T-helper 2 cell (primary cell): Measurements from ENCODE around the gene ZBTB7A.

Source experiments
- DNase-seq, 5 experiments: peaks; one replicate each; pipeline versions ENCODE4 v3.0.0 to v3.0.0-alpha.2; 2012 to 2022

ZBTB7A gene

DNA sequence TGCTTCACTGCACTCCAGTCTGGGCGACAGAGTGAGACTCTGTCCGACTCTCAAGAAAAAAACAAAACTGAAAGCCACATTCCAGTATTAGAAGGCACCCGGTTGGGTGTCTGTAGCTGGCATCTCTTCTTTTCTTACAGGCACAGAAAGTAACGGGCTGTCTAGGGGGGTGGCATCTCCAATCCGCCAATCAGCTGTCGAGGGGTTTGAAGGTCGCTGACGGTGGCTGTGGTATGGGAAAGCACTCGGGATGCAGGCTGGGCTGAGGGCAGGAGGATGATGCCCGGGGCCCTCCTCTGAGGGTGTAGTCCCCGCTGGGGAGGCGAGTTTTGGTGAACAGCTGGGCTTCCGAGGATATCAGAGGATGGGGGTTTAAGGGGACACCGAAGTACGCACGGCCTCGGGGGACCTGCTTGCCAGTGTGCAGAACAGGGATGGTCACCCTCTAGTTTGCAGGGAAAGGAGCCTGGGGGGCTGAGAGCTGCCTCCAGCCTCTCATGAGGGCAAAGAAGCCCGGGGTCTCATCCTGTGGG lies 27.0 kb upstream of the ZBTB7A start:
- no peak for DNase-seq

- DNase-seq, result no peak
Observed at GRCh38 chr19:4090356-4091220, 23.9 kb upstream of the ZBTB7A start.

- DNase-seq, result no peak
Observed at GRCh38 chr19:4089946-4090345, 23.2 kb upstream of the ZBTB7A start.

DNA sequence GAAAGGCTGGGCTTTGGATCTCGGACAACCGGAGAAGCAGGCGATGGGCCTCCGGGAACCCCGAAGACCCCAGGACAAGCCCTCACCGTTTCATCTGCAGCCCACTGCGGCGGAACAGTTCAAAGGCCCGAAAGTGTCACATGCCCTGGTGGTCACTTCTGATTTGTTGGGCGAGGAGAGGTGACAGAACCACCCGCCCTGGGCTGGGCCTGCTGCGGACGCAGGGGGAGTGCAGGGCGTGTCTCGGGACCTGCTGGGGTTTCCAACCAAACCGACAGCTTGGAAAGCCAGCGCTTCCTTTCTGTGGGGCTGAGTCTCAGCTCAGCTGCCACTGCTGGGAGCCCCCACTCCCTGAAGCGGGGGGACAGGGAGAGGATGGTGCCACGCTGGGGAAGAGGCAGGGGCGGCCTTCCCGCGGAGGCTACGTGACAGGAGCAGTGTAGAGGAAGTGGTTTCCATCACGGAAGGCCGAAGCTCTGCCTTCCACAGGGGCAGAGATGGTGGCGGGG lies 22.8 kb upstream of the ZBTB7A start:
- peak in 3 of 5 experiments; percentile 35 to 78 (median 70) for DNase-seq

DNA sequence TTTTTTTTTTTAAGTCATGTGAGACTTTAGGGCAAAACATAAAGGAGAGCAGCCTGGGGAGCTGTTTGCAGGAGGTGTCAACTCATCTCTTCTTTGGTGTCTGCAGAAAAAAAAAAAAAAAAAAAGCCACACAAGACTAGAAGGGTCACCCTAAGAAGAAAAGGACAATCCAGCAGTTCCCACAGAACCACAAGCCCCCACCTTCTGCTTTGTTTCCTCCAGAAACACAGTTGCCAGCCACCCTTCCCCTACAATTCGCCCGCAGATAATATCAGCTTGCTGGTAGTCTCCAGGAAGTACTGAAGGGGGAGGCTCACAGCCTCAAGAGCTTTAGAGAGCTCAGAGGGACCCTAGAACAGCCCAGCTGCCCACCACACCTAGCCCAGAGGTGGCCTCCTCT lies 22.3 kb upstream of the ZBTB7A start:
- peak in 3 of 5 experiments; percentile 49 to 94 (median 85) for DNase-seq

- DNase-seq, result no peak
Observed at GRCh38 chr19:4087787-4088679, 21.3 kb upstream of the ZBTB7A start.

DNA sequence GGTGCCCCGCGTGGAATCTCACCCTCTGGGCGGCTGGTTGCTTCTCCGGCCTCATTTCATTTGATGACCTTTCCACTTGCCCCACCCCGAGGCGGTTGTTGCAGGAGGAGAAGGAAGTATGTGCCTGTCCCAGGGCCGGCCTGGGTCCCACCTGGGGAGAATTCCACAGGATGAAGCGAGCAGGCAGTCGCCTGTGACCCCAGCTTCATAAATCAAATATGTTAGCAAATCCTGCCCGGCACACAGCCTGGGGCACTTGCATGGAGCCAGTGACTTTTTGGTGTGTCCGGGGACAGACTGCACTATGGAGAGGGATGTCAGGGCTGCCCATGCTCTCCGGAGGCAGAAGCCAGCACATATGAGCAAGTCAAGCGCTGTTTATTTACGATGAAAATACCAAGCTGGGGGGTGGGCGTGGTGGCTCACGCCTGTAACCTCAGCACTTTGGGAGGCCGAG lies 19.7 kb upstream of the ZBTB7A start:
- no peak for DNase-seq

- DNase-seq, result no peak
Observed at GRCh38 chr19:4084547-4084877, 17.8 kb upstream of the ZBTB7A start.

DNA sequence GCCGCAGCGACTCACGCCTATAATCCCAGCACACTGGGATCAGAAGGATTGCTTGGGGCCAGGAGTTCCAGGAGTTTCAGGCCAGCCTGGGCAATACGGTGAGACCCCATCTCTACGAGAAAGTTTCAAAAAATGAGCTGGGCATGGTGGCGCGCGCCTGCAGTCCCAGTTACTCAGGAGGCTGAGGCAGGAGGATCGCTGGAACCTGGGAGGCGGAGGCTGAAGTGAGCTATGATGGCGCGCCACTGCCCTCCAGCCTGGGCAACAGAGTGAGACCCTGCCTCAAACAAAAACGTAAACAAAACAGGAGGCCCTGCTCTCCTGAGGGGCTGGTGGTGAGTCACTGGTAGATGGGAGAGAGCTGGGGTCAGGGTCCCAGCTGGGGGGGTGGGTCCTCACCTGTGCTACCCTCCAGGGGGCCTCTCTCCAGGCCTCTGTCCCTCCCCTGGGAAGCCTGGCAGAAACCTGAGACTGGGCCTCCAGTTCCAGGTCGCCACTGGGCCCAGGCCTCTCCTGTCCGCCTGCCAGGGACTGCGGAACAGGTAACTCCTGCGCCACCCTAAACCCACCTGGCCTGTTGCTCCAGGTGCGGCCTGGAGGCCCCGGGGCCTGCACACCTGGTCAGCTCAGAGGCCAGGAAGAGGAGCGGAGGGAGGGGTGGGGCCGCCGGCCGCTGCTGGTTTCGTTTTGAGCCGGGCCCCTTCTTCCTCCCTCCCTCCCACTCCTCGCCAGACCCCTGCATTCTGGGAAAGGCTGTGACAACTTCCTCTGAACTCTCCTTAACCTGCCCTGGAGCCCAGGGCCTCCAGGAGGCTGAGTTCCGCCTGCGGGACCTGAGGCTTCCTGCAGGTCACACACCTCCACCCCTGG lies 17.2 kb upstream of the ZBTB7A start:
- peak in 2 of 5 experiments; percentile 45 to 50 for DNase-seq

GRCh38 chr19:4082172-4082571 lies 15.5 kb upstream of the ZBTB7A start:
- no peak for DNase-seq

- no peak for DNase-seq
Observed at GRCh38 chr19:4081441-4082129, 14.9 kb upstream of the ZBTB7A start.

DNA sequence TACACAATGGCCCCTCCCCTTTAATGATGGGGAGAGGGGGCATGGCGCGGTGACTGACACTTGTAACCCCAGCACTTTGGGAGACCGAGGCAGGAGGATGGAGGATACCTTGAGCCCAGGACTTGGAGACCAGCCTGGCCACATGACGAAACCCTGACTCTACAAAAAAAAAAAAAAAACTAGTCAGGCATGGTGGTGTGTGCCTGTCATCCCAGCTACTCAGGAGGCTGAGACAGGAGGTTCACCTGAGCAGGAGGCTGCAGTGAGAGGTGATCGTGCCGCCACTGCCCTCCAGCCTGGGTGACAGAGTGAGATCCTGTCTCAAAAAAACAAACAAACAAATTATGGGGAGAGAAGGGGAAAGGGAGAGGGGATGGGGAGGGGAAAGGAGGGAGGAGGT lies 13.8 kb upstream of the ZBTB7A start:
- no peak for DNase-seq

GRCh38 chr19:4077800-4078684 lies 11.3 kb upstream of the ZBTB7A start:
- DNase-seq, result peak in 1 of 5 experiments; percentile 49

DNA sequence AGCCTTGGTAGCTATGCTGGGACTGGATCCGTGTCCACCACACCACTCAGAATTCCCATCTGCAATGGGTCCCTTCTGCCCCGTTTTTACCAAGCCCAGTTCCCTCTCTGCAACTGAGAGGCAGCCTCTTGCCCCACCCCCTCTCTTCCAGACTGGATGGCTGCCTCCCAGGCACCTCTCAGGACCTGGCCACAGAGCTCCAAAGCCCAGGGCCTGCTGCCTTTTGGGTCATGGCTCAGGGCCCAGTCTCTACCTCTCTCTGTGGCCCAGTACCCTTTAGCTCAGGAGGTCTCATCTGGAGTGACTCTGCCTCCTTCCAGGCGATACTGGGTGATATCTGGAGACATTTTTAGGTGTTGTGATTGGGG lies 10.3 kb upstream of the ZBTB7A start:
- DNase-seq, result no peak

- no peak for DNase-seq
Observed at GRCh38 chr19:4075373-4075772, 8.7 kb upstream of the ZBTB7A start.

GRCh38 chr19:4071610-4072009 lies 4.9 kb upstream of the ZBTB7A start:
- DNase-seq, result no peak

GRCh38 chr19:4069331-4069959 lies 2.7 kb upstream of the ZBTB7A start:
- DNase-seq, result peak in 3 of 5 experiments; percentile 26 to 85 (median 38)

DNA sequence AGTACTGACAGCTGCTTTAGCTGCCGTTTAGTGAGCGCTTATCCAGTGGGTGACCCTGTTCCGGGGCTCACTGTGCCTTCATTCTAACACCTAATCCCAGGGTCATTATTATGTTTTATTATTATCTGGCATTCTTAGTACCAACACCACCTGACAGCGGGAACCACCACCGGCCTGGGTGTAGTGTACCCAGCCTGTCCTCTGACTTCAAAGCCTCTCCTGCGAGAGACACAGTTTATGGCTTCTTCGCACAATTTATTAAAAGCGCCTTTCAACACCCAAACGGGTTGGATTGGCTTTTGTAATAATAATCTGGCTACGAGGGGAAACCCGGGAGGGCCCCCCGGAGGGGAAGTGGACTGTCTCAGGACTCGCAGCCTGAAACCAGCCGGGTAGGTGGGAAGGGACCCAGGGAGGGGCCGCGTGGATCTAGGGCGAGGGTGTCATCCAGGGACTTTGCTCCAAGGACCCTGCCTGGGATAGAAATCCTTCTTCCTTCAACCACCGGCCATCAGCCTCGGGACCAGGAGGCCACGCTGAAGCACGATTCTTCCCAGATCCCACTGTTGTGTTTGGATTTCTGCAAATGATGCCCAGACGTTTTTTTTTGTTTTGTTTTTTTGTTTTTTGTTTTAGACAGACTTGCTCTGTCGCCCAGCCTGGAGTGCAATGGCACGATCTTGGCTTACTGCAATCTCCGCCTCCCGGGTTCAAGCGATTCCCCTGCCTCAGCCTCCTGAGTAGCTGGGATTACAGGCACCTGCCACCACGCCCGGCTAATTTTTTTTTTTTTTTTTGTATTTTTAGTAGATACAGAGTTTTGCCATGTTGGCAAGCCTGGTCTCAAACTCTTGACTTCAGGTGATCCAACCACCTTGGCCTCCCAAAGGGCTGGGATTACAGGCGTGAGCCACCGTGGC lies 1.6 kb upstream of the ZBTB7A start:
- DNase-seq, result no peak
